Liver (tissue), 3 donors: ENCODE data around the gene ADRA2A.

Experiments
- CTCF ChIP-seq: fragments of 150-350 bp; IDR thresholded peaks from 2 replicates; pipeline ENCODE4 v1.5.1; 2017; ENCODE audit warnings: improper control_type of control experiment, low read depth, low read length; ENCODE audit not compliant: missing input control
- FOXA1 ChIP-seq: IDR thresholded peaks from 2 replicates; pipeline ENCODE4 v1.6.1; 2016; ENCODE audit warnings: antibody characterized with exemption
- GABPA ChIP-seq, 2 donors: IDR thresholded peaks in 1 of 2; conservative IDR thresholded peaks in 1 of 2; 2 replicates each; pipeline ENCODE4 v1.6.1; 2016; ENCODE audit warnings: antibody characterized with exemption in 2 of 2, mild to moderate bottlenecking in 1 of 2, moderate library complexity in 1 of 2
- JUND ChIP-seq, 2 donors: IDR thresholded peaks; 2 replicates each; pipeline ENCODE4 v1.6.1; 2016; ENCODE audit warnings: antibody characterized with exemption in 2 of 2
- MAX ChIP-seq: IDR thresholded peaks from 2 replicates; pipeline ENCODE4 v1.6.1; 2016; ENCODE audit warnings: antibody characterized with exemption
- NR2F2 ChIP-seq: IDR thresholded peaks from 2 replicates; pipeline ENCODE4 v1.6.1; 2016; ENCODE audit warnings: antibody characterized with exemption
- RAD21 ChIP-seq, 2 donors: IDR thresholded peaks; 2 replicates each; pipeline ENCODE4 v1.6.1; 2016; ENCODE audit warnings: antibody characterized with exemption in 2 of 2, mild to moderate bottlenecking in 2 of 2
- REST ChIP-seq: IDR thresholded peaks from 2 replicates; pipeline ENCODE4 v1.6.1; 2016; ENCODE audit warnings: antibody characterized with exemption, mild to moderate bottlenecking
- RXRA ChIP-seq, 2 donors: IDR thresholded peaks; 2 replicates each; pipeline ENCODE4 v1.6.1; 2017 to 2018; ENCODE audit warnings: antibody characterized with exemption in 2 of 2, mild to moderate bottlenecking in 1 of 2
- SP1 ChIP-seq: IDR thresholded peaks from 2 replicates; pipeline ENCODE4 v1.6.1; 2018; ENCODE audit warnings: antibody characterized with exemption, mild to moderate bottlenecking
- TAF1 ChIP-seq: conservative IDR thresholded peaks from 2 replicates; pipeline ENCODE4 v1.6.1; 2016; ENCODE audit warnings: antibody characterized with exemption, mild to moderate bottlenecking
- YY1 ChIP-seq: IDR thresholded peaks from 2 replicates; pipeline ENCODE4 v1.6.1; 2016; ENCODE audit warnings: antibody characterized with exemption, mild to moderate bottlenecking
- ZBTB33 ChIP-seq: IDR thresholded peaks from 2 replicates; pipeline ENCODE4 v1.6.1; 2016; ENCODE audit warnings: antibody characterized with exemption
- donor health status: healthy.
- donor health status: healthy.

- TF ChIP-seq TAF1, result no peak
- no peak for TF ChIP-seq JUND (IDR thresholded peaks at IDR 0.05)
- TF ChIP-seq CTCF, result no peak
- TF ChIP-seq RXRA (IDR thresholded peaks at IDR 0.05), result no peak
- no peak for TF ChIP-seq RAD21 (IDR thresholded peaks at IDR 0.05)
- TF ChIP-seq FOXA1, result no peak
- no peak for TF ChIP-seq REST
- no peak for TF ChIP-seq MAX
- no peak for TF ChIP-seq SP1
- no peak for TF ChIP-seq GABPA (IDR thresholded peaks at IDR 0.05 in 1 of 2, conservative IDR thresholded peaks at IDR 0.05 in 1 of 2)
- TF ChIP-seq ZBTB33, result no peak
- no peak for TF ChIP-seq YY1
- TF ChIP-seq NR2F2, result no peak
These were observed 42.8 kb downstream of the ADRA2A start for GRCh38 chr10:111119637-111120036.
